ENCODE measurements around the gene NUP188. TPM values are rescaled to one million over a fixed set of nuclear protein-coding genes. Genes with fewer than 3 reads are reported as not detected.

Gene NUP188
- total and polyA plus RNA-seq, 2 of the 13 experiments (the other 11 are each of a cell fraction or from before 2014, with no cell fraction given), result 28.0 to 38.5 TPM

- 0 out of 2 replicates have a peak, but pooled peaks have one; percentile 44 for TF ChIP-seq NAIF1 (CRISPR knock-in tag; IDR thresholded peaks at IDR 0.05; ENCODE audit: borderline replicate concordance)
- no peak for TF ChIP-seq ZNF749 (CRISPR knock-in tag; IDR thresholded peaks at IDR 0.05; ENCODE audit: borderline replicate concordance)
- no peak for TF ChIP-seq ATRX (CRISPR knock-in tag; IDR thresholded peaks at IDR 0.05; ENCODE audit: borderline replicate concordance)
- no peak; the same call in 1 of the 2 replicates for TF ChIP-seq MTF2 (CRISPR knock-in tag; IDR thresholded peaks at IDR 0.05; ENCODE audit: borderline replicate concordance)
- TF ChIP-seq ZNF552 (CRISPR knock-in tag; IDR thresholded peaks at IDR 0.05; ENCODE audit: borderline replicate concordance), result peak; percentile 22; the same call in 1 of the 2 replicates
- peak; percentile 24 for TF ChIP-seq HOXD1 (CRISPR knock-in tag; IDR thresholded peaks at IDR 0.05)
- TF ChIP-seq HCFC1 (IDR thresholded peaks at IDR 0.05; ENCODE audit: low read depth, low read length), result 0 out of 2 replicates have a peak, but pooled peaks have one; percentile 24
- no peak for TF ChIP-seq ZNF24 (IDR thresholded peaks at IDR 0.05)
- TF ChIP-seq RAD51 (IDR thresholded peaks at IDR 0.05; ENCODE audit: borderline replicate concordance), result peak; percentile 99
- no peak for TF ChIP-seq JARID2 (CRISPR knock-in tag; IDR thresholded peaks at IDR 0.05; ENCODE audit: insufficient replicate concordance)
- TF ChIP-seq ZNF816 (CRISPR knock-in tag; IDR thresholded peaks at IDR 0.05; ENCODE audit: borderline replicate concordance), result peak; percentile 67; the same call in 1 of the 2 replicates
- TF ChIP-seq ZBTB20 (CRISPR knock-in tag; IDR thresholded peaks at IDR 0.05; ENCODE audit: borderline replicate concordance, low read depth), result no peak
- no peak for TF ChIP-seq ZNF329 (CRISPR knock-in tag; IDR thresholded peaks at IDR 0.05; ENCODE audit: low read depth)
- peak; percentile 80; the same call in 1 of the 2 replicates for TF ChIP-seq YEATS2 (CRISPR knock-in tag; IDR thresholded peaks at IDR 0.05; ENCODE audit: borderline replicate concordance)
- TF ChIP-seq POGZ (CRISPR knock-in tag; IDR thresholded peaks at IDR 0.05), result peak; percentile 78
- no peak for TF ChIP-seq ZFP41 (CRISPR knock-in tag; IDR thresholded peaks at IDR 0.05; ENCODE audit: borderline replicate concordance)
- no peak; the same call in 1 of the 2 replicates for TF ChIP-seq ZNF747 (CRISPR knock-in tag; IDR thresholded peaks at IDR 0.05; ENCODE audit: borderline replicate concordance)
- no peak for TF ChIP-seq KDM6A (CRISPR knock-in tag; IDR thresholded peaks at IDR 0.05; ENCODE audit: low read depth)
- TF ChIP-seq TBX2 (CRISPR knock-in tag; IDR thresholded peaks at IDR 0.05; ENCODE audit: borderline replicate concordance), result peak; percentile 74; the same call in 1 of the 2 replicates
- 0 out of 2 replicates have a peak, but pooled peaks have one; percentile 21 for TF ChIP-seq HBP1 (CRISPR knock-in tag; IDR thresholded peaks at IDR 0.05; ENCODE audit: low read depth)
- peak; percentile 84; the same call in 1 of the 2 replicates for TF ChIP-seq ZNF441 (CRISPR knock-in tag; IDR thresholded peaks at IDR 0.05; ENCODE audit: borderline replicate concordance)
- no peak for TF ChIP-seq THYN1 (CRISPR knock-in tag; IDR thresholded peaks at IDR 0.05; ENCODE audit: borderline replicate concordance, low read depth)
- TF ChIP-seq ZNF687 (CRISPR knock-in tag; IDR thresholded peaks at IDR 0.05), result peak; percentile 93
- no peak for TF ChIP-seq SMARCE1 (IDR thresholded peaks at IDR 0.05; ENCODE audit: borderline replicate concordance)
- TF ChIP-seq U2AF2 (IDR thresholded peaks at IDR 0.05; ENCODE audit: low read depth, low read length), result 0 out of 2 replicates have a peak, but pooled peaks have one; percentile 21
Observed at GRCh38 chr9:128947527-128948301, at the start of gene NUP188, which contains the start of gene DOLK (continued).

All from HepG2 (cell line).